GM12878 (cell line): Measurements from ENCODE around the gene EFCAB10. TPM values are rescaled to one million over a fixed set of nuclear protein-coding genes. Genes with fewer than 3 reads are reported as not detected.

Source experiments
- ATAC-seq: fragments of 200-7000 bp; cut with Tn5 transposase; 3 replicates; pipeline ENCODE4 v1.9.1; 2020; ENCODE audit warnings: mild to moderate bottlenecking, moderate library complexity
- BruUV-seq: library from RNA; stranded (reverse); fragments of 400-500 nt; replicated peaks from 2 replicates; lab custom pipeline; 2021; lab: Mats Ljungman, UMichigan
- CTCF ChIA-PET: fragments of 300-600 bp; sonication (Branson Sonifier 250); formaldehyde crosslinking; extraction: SDS; loops from one replicate; lab custom pipeline; 2021; ENCODE audit warnings: inconsistent platforms; lab: Yijun Ruan, JAX
- POLR2A ChIA-PET: fragments of 350-600 bp; formaldehyde crosslinking; extraction: SDS; loops from one replicate; lab custom pipeline; 2021; ENCODE audit warnings: inconsistent platforms; lab: Charles Lee
- RAD21 ChIA-PET: fragments of 300-600 bp; sonication (Branson Sonifier 250); formaldehyde crosslinking; loops from one replicate; lab custom pipeline; 2023; ENCODE audit warnings: antibody characterized with exemption; ENCODE audit not compliant: unreplicated experiment; lab: Charles Lee
- SMC1A ChIA-PET: fragments of 300-600 bp; sonication (Branson Sonifier 250); formaldehyde crosslinking; loops from one replicate; lab custom pipeline; 2023; ENCODE audit not compliant: unreplicated experiment, uncharacterized antibody; lab: Charles Lee
- DNase-seq: peaks from one replicate; pipeline ENCODE4 v3.0.0-alpha.2; 2011; ENCODE audit warnings: low read depth, low spot score
- FAIRE-seq: peaks from 3 replicates; lab custom pipeline; 2011; peaks lifted over from hg19 to GRCh38; lab: Jason Lieb, UNC
- H2AFZ ChIP-seq: 2 replicates; pipeline ENCODE4 v1.6.0; 2011; ENCODE audit warnings: low read depth, low read length, control low read depth; ENCODE audit not compliant: control insufficient read depth
- H3K27ac ChIP-seq: 2 replicates; pipeline ENCODE4 v1.5.1; 2011; ENCODE audit warnings: control low read depth; ENCODE audit not compliant: control insufficient read depth, insufficient read depth
- H3K27me3 ChIP-seq, 2 experiments: replicated peaks in 1 of 2; 2 replicates each; pipeline versions ENCODE4 v1.6.0 to v1.6.1; 2011; ENCODE audit warnings: low read length in 1 of 2; ENCODE audit not compliant: control insufficient read depth in 2 of 2, insufficient read depth in 2 of 2
- H3K36me3 ChIP-seq, 2 experiments: 2 replicates each; pipeline ENCODE4 v1.5.1; 2011; ENCODE audit warnings: low read length in 1 of 2; ENCODE audit not compliant: control insufficient read depth in 2 of 2, insufficient read depth in 2 of 2
- H3K4me1 ChIP-seq: 2 replicates; pipeline ENCODE4 v1.6.1; 2011; ENCODE audit warnings: mild to moderate bottlenecking, low read length, moderate library complexity, mixed read lengths; ENCODE audit not compliant: control insufficient read depth, insufficient read depth
- H3K4me2 ChIP-seq: 2 replicates; pipeline ENCODE4 v1.6.0; 2011; ENCODE audit warnings: control low read depth; ENCODE audit not compliant: control insufficient read depth, insufficient read depth
- H3K4me3 ChIP-seq: fragments of 200-600 bp; sonication (generic); 2 replicates; pipeline ENCODE4 v1.5.1; 2016
- H3K79me2 ChIP-seq: 2 replicates; pipeline ENCODE4 v1.6.0; 2011; ENCODE audit warnings: low read length; ENCODE audit not compliant: control insufficient read depth, insufficient read depth
- H3K9ac ChIP-seq: 2 replicates; pipeline ENCODE4 v1.8.0; 2011; ENCODE audit warnings: low read length, control low read depth, mixed read lengths; ENCODE audit not compliant: control insufficient read depth, insufficient read depth
- H3K9me3 ChIP-seq: replicated peaks from 3 replicates; pipeline ENCODE4 v1.5.1; 2011; ENCODE audit warnings: mild to moderate bottlenecking, low read length; ENCODE audit not compliant: control insufficient read depth, insufficient read depth
- H4K20me1 ChIP-seq: 2 replicates; pipeline ENCODE4 v1.6.0; 2011; ENCODE audit not compliant: control insufficient read depth, insufficient read depth
- BRCA1 ChIP-seq: IDR thresholded peaks from 2 replicates; pipeline ENCODE4 v1.6.1; 2011; ENCODE audit warnings: low read depth, low read length, improper control_type of control experiment
- CBX3 ChIP-seq: fragments of 200-600 bp; sonication (generic); IDR thresholded peaks from 2 replicates; pipeline ENCODE4 v1.6.1; 2016; ENCODE audit warnings: low read depth, borderline replicate concordance
- CEBPB ChIP-seq, 2 experiments: fragments of 150-350 bp in 1 of 2; IDR thresholded peaks; 2 replicates each; pipeline ENCODE4 v1.6.1; 2012 to 2014; ENCODE audit warnings: low read depth in 2 of 2, low read length in 2 of 2, borderline replicate concordance in 1 of 2, inconsistent platforms in 1 of 2
- FOXK2 ChIP-seq: fragments of 450-650 bp; IDR thresholded peaks from 2 replicates; pipeline ENCODE4 v1.6.1; 2017; ENCODE audit warnings: mild to moderate bottlenecking, moderate library complexity
- GABPA ChIP-seq: IDR thresholded peaks from 2 replicates; pipeline ENCODE4 v1.6.1; 2014; ENCODE audit warnings: antibody characterized with exemption, low read depth, mild to moderate bottlenecking, inconsistent platforms
- HCFC1 ChIP-seq: fragments of 150-350 bp; IDR thresholded peaks from 2 replicates; pipeline ENCODE4 v1.6.1; 2014; ENCODE audit warnings: low read length
- HDGF ChIP-seq: fragments of 450-650 bp; IDR thresholded peaks from 2 replicates; pipeline ENCODE4 v1.6.1; 2016; ENCODE audit warnings: antibody characterized with exemption
- MYC ChIP-seq: IDR thresholded peaks from 2 replicates; pipeline ENCODE4 v1.6.1; 2011; ENCODE audit warnings: mild to moderate bottlenecking, low read length, moderate library complexity, inconsistent platforms; ENCODE audit not compliant: insufficient read depth, insufficient replicate concordance, insufficient read length, severe bottlenecking
- NBN ChIP-seq: fragments of 450-650 bp; IDR thresholded peaks from 2 replicates; pipeline ENCODE4 v1.6.1; 2016
- NFXL1 ChIP-seq: fragments of 450-650 bp; IDR thresholded peaks from 2 replicates; pipeline ENCODE4 v1.6.1; 2017; ENCODE audit warnings: antibody characterized with exemption, mild to moderate bottlenecking, borderline replicate concordance
- POLR2AphosphoS2 ChIP-seq: IDR thresholded peaks from 2 replicates; pipeline ENCODE4 v1.6.1; 2011; ENCODE audit warnings: low read depth, mild to moderate bottlenecking, low read length, improper control_type of control experiment, moderate library complexity
- PRDM15 ChIP-seq: fragments of 450-650 bp; formaldehyde crosslinking; IDR thresholded peaks from 2 replicates; pipeline ENCODE4 v1.4.0; 2020; ENCODE audit warnings: mild to moderate bottlenecking, moderate library complexity
- SRF ChIP-seq, 2 experiments: IDR thresholded peaks; 2 replicates each; pipeline ENCODE4 v1.6.1; 2011; ENCODE audit warnings: low read depth in 2 of 2, low read length in 2 of 2, mild to moderate bottlenecking in 1 of 2, moderate library complexity in 1 of 2
- TAF1 ChIP-seq: IDR thresholded peaks from 2 replicates; pipeline ENCODE4 v1.6.1; 2011; ENCODE audit warnings: mild to moderate bottlenecking, low read depth, low read length, borderline replicate concordance
- USF2 ChIP-seq: IDR thresholded peaks from 2 replicates; pipeline ENCODE4 v1.6.1; 2011; ENCODE audit warnings: low read depth, low read length, improper control_type of control experiment, borderline replicate concordance
- ZNF384 ChIP-seq: IDR thresholded peaks from 2 replicates; pipeline ENCODE4 v1.6.1; 2012; ENCODE audit warnings: low read depth, mild to moderate bottlenecking, low read length, improper control_type of control experiment, borderline replicate concordance
- ZNF622 ChIP-seq: fragments of 450-650 bp; IDR thresholded peaks from 2 replicates; pipeline ENCODE4 v1.6.1; 2017; ENCODE audit warnings: mild to moderate bottlenecking, inconsistent platforms
- WGBS: methylation state at CpG from one replicate; pipeline ENCODE4 v1.1.6; 2016; ENCODE audit warnings: low lambda C conversion rate; ENCODE audit not compliant: insufficient replicate concordance, insufficient coverage; ENCODE audit errors: missing lambda C conversion rate; 5-methylcytosine and 5-hydroxymethylcytosine counted together
- in situ Hi-C: fragments of 300-500 bp; cut with MboI; formaldehyde crosslinking; loops from 9 replicates; pipeline ENCODE4 v1.14.3; 2018; ENCODE audit warnings: mixed read lengths
- intact Hi-C: fragments of 100-400 bp; cut with micrococcal nuclease; formaldehyde crosslinking; loops from one replicate; pipeline ENCODE4 v1.14.2; 2022; ENCODE audit not compliant: unreplicated experiment
- polyA plus RNA-seq, 11 experiments: library from polyadenylated mRNA; depleted of rRNA in 4 of 11; unstranded in 6 of 11; stranded (reverse) in 5 of 11; fragments of >200 nt; fragmentation: Nextera tagmentation in 4 of 11; fragmentation: Illumina TruSeq in 1 of 11; extraction: Ambion mirVana in 4 of 11; extraction: Trizol in 1 of 11; gene quantifications; 1 replicate in 1 of 11; 2 replicates in 10 of 11; pipeline versions ENCODE4 v1.2.1 to v1.2.3, GENCODE V29; 2011 to 2016; ENCODE audit warnings: inconsistent platforms in 2 of 11, missing spikeins in 2 of 11, low read depth in 1 of 11
- total RNA-seq, 4 experiments: library from RNA; depleted of rRNA in 3 of 4; stranded (reverse); fragments of >200 nt in 3 of 4; fragmentation: Illumina TruSeq in 1 of 4; extraction: Trizol in 1 of 4; gene quantifications; 2 replicates each; pipeline versions ENCODE4 v1.2.1 to v1.2.3, GENCODE V29; 2013 to 2021

Gene EFCAB10
- total and polyA plus RNA-seq, 10 of the 15 experiments (the other 5 are each of a cell fraction or from before 2014, with no cell fraction given), result 0.38 to 1.0 (median 0.54) TPM; not detected in 6

GRCh38 chr7:105571891-105572290, 9.4 kb downstream of the EFCAB10 start:
- DNase-seq, result no peak
- H3K79me2 ChIP-seq, result no peaks in the 10 kb centered on the region
- ChIA-PET RAD21 (no interaction called here), POLR2A (interaction anchor here (1.1 kb wide), 1 partner anchor 14 kb away, joined by 3 read pairs; no protein-coding TSS in a partner anchor), SMC1A (no interaction called here), CTCF (interaction anchor here (0.7 kb wide), 1 partner anchor 8 kb away, joined by 3 read pairs; no protein-coding TSS in a partner anchor)
- ATAC-seq, result no peak
- TF ChIP-seq HDGF (no peak), SRF (IDR thresholded peaks at IDR 0.05; ENCODE audit: low read depth in 2 of 2, low read length in 2 of 2) (no peak), GABPA (no peak), CBX3 (no peak), ZNF384 (no peak), FOXK2 (no peak), NFXL1 (no peak), USF2 (no peak), NBN (no peak), BRCA1 (no peak), HCFC1 (no peak), CEBPB (IDR thresholded peaks at IDR 0.05; ENCODE audit: borderline replicate concordance in 1 of 2, low read depth in 2 of 2, low read length in 2 of 2) (no peak), TAF1 (no peak), POLR2AphosphoS2 (no peak), PRDM15 (CRISPR knock-in tag) (no peak), MYC (no peak), ZNF622 (no peak)
- H3K4me1 ChIP-seq, result no peaks in the 10 kb centered on the region
- in situ Hi-C loops, result no loop called here
- intact Hi-C loops, result no loop called here
- no peak overlapping the region for H2AFZ ChIP-seq
- H3K9me3 ChIP-seq, result no peaks in the 10 kb centered on the region
- H3K9ac ChIP-seq, result no peak overlapping the region
- no peaks in the 10 kb centered on the region for H3K27me3 ChIP-seq
- no peak overlapping the region for H3K4me2 ChIP-seq
- no peak for FAIRE-seq
- 98% methylated on average over 2 of the region's 2 CpGs for WGBS
- no TSS peak for BruUV-seq
- H3K27ac ChIP-seq, result no peak overlapping the region
- no peak overlapping the region for H3K4me3 ChIP-seq
- H4K20me1 ChIP-seq, result no peaks in the 10 kb centered on the region
- peaks cover 2 to 13% of the 10 kb centered on the region in 2 experiments; a peak in 2 of 4 replicates for H3K36me3 ChIP-seq
